ENCODE measurements around the gene ITPR2. TPM values are rescaled to one million over a fixed set of nuclear protein-coding genes. Genes with fewer than 3 reads are reported as not detected.

The ITPR2 gene
- total and polyA plus RNA-seq, 4 donors: 30.9 to 133 (median 73.2) TPM

DNA sequence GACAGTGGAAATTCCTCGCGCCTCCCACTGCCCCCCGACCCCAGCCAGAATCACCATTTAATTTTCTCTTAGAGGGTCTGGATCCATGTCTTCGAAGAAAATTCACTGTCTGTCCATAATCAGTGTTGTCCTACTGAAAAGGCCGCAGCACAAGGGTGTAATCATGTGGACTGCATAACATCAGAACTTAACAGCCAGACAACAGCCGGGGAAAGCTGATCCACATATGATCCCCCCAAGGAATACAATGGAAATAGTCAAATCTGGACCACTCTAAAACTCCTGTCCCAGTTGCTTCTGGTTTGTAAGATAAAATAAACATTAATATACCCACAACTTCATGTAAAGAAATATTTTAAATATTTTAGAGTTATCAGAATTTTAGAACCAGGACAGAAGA is 460.1 kb downstream of the ITPR2 start:
- no peak for DNase-seq (ENCODE audit: low read depth in 4 of 6, low spot score in 6 of 6)
- Histone ChIP-seq H3K4me3 (ENCODE audit: low read depth, low read length) (no peak overlapping the region), H3K27me3 (ENCODE audit: control insufficient read depth, insufficient read depth, low read length) (no peaks in the 10 kb centered on the region), H3K4me1 (ENCODE audit: control insufficient read depth, insufficient read depth, low read length) (no peaks in the 10 kb centered on the region), H3K9me3 (ENCODE audit: control insufficient read depth, insufficient read depth, low read length) (no peaks in the 10 kb centered on the region), H3K27ac (ENCODE audit: low read depth, low read length) (no peak overlapping the region), H3K36me3 (ENCODE audit: control insufficient read depth, insufficient read depth, low read length) (no peaks in the 10 kb centered on the region)
- 83% methylated on average over 6 of the region's 6 CpGs for whole genome bisulfite sequencing (ENCODE audit: insufficient coverage)

DNA sequence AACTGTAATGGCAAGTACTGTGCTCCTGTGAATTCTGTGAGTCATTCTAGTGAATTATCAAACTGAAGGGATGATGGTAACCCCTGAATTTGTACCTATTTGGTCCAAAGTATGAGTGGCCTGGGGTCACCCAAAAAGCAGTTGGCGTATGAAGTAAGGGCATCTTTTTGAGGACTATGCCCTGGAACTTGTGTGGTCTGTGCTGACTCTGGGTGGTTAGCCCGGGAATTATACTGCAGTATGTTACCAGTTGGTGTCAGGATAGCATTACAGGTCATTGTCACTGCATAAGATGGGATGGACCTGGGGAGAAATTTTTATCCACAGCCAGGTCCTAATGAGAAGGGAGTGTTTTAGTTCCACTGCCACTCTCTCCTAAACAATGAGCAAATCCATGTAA is 462.9 kb downstream of the ITPR2 start:
- no peaks in the 10 kb centered on the region for H3K27me3 ChIP-seq (ENCODE audit: control insufficient read depth, insufficient read depth, low read length)
- H3K4me1 ChIP-seq (ENCODE audit: control insufficient read depth, insufficient read depth, low read length): no peaks in the 10 kb centered on the region
- no peak overlapping the region for H3K27ac ChIP-seq (ENCODE audit: low read depth, low read length)
- H3K9me3 ChIP-seq (ENCODE audit: control insufficient read depth, insufficient read depth, low read length): no peaks in the 10 kb centered on the region
- H3K36me3 ChIP-seq (ENCODE audit: control insufficient read depth, insufficient read depth, low read length): no peaks in the 10 kb centered on the region
- no peak overlapping the region for H3K4me3 ChIP-seq (ENCODE audit: low read depth, low read length)
- WGBS (ENCODE audit: insufficient coverage): 93% methylated on average over 2 of the region's 2 CpGs
- DNase-seq (ENCODE audit: low read depth in 4 of 6, low spot score in 6 of 6): no peak

DNA sequence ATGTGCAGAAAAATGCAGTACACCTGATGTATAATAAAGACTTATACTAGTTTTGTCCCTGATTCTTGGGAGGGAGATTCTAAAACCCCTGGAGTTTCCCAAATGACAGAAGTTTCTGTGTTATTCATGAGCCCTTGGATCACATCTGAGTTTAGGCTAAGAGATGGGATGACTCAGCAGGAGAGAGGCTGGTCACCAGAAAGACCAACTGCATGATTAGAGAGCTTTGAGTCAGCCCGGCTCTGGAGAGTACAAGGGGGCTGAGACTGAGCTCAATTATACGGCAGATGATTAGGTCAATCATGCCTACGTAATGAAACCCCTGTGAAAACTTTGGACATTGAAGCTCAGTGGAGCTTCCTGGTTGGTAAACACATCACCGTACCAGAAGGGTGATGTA is 463.4 kb downstream of the ITPR2 start:
- Histone ChIP-seq H3K4me3 (ENCODE audit: low read depth, low read length) (no peak overlapping the region), H3K27ac (ENCODE audit: low read depth, low read length) (no peak overlapping the region), H3K27me3 (ENCODE audit: control insufficient read depth, insufficient read depth, low read length) (no peaks in the 10 kb centered on the region), H3K4me1 (ENCODE audit: control insufficient read depth, insufficient read depth, low read length) (no peaks in the 10 kb centered on the region), H3K9me3 (ENCODE audit: control insufficient read depth, insufficient read depth, low read length) (no peaks in the 10 kb centered on the region), H3K36me3 (ENCODE audit: control insufficient read depth, insufficient read depth, low read length) (no peaks in the 10 kb centered on the region)
- WGBS (ENCODE audit: insufficient coverage): 64% methylated on average over 4 of the region's 4 CpGs
- DNase-seq (ENCODE audit: low read depth in 4 of 6, low spot score in 6 of 6): no peak

DNA sequence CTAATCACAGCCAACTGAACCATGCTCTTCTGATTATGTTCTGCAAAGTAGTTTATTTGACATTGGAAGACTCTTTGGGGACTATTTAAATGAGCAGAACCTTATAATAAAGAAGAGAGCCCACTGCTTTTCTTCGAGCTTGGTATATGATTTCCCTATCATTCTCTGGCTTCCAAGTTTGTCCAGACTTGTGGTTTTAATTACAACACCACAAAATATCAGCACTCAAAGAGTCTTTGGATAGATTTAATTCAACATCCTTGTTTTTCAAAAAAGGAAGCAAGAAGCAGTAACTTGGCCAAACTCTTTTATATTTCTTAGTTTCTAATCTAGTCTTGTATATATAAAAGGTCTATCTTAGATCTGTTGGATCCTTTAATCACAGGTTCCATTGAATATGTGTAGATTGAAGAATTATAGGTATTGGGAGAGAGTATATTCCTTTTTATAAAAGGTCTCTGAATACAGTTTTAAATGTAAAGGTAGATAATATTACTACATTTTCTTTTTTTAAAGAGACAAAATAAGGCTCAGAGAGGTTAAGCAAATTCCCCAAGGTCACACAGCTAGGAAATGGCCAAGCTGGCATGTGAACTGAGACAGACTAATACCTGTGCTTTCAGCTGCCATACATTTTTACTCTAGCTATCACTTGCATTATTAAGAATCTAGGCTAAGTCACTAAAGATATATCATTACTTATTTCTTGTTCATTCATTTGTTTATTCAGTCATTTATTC is 464.8 kb downstream of the ITPR2 start:
- no peaks in the 10 kb centered on the region for H3K9me3 ChIP-seq (ENCODE audit: control insufficient read depth, insufficient read depth, low read length)
- no peak overlapping the region for H3K27ac ChIP-seq (ENCODE audit: low read depth, low read length)
- no CpG with 5 or more reads among the region's 1 CpG for WGBS (ENCODE audit: insufficient coverage)
- peak in 1 of 6 donors; percentile 63 for DNase-seq (ENCODE audit: low read depth in 4 of 6, low spot score in 6 of 6)
- H3K4me1 ChIP-seq (ENCODE audit: control insufficient read depth, insufficient read depth, low read length): no peaks in the 10 kb centered on the region
- no peak overlapping the region for H3K4me3 ChIP-seq (ENCODE audit: low read depth, low read length)
- H3K27me3 ChIP-seq (ENCODE audit: control insufficient read depth, insufficient read depth, low read length): no peaks in the 10 kb centered on the region
- H3K36me3 ChIP-seq (ENCODE audit: control insufficient read depth, insufficient read depth, low read length): no peaks in the 10 kb centered on the region

DNA sequence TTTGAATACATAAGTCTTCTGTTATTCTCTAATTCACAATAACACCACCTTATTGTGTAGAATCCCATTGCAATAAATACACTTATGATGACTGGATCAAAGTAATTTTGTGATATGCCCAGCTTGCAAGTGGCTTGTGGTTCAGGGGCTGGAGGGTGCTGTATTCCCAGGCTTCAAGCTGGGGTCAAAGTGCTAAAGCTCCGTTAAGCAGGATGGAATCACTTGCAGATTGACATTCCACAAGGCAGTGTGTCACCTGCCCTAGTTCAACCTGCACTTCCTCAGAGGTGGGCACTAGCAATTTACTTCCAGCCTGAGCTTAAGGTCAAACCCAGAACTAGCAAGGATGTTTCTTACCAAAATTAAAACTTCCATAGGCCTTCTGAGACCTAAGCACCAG is 471.0 kb downstream of the ITPR2 start:
- DNase-seq (ENCODE audit: low read depth in 4 of 6, low spot score in 6 of 6): no peak
- 88% methylated on average over 1 of the region's 1 CpG for WGBS (ENCODE audit: insufficient coverage)

DNA sequence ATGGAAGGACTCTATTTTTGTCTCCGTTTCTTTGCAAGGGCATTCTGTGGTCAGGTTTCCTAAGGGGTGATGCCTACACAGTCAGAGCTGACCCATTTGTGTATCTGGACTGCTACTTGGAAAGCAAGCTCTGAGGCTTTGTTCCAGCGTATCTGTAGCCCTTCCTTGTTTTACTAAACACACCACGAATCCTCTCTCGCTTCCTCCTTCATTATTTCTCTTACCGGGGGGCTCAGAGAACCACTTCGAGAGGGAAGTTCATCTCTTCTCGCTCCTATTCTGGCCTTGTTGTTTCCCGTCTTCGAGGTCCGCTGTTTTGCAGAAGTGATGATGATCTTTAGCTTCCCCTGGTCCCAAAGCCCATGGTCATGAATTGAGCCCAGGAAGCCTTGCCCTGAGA is 472.9 kb downstream of the ITPR2 start:
- Histone ChIP-seq H3K9me3 (ENCODE audit: control insufficient read depth, insufficient read depth, low read length) (no peaks in the 10 kb centered on the region), H3K4me1 (ENCODE audit: control insufficient read depth, insufficient read depth, low read length) (no peaks in the 10 kb centered on the region), H3K27me3 (ENCODE audit: control insufficient read depth, insufficient read depth, low read length) (no peaks in the 10 kb centered on the region), H3K36me3 (ENCODE audit: control insufficient read depth, insufficient read depth, low read length) (no peaks in the 10 kb centered on the region), H3K27ac (ENCODE audit: low read depth, low read length) (no peak overlapping the region), H3K4me3 (ENCODE audit: low read depth, low read length) (no peak overlapping the region)
- DNase-seq (ENCODE audit: low read depth in 4 of 6, low spot score in 6 of 6): no peak
- 86% methylated on average over 9 of the region's 10 CpGs for WGBS (ENCODE audit: insufficient coverage)

More for the DNA sequence above, 471.0 kb downstream of the ITPR2 start:
- Histone ChIP-seq H3K36me3 (ENCODE audit: control insufficient read depth, insufficient read depth, low read length) (no peaks in the 10 kb centered on the region), H3K9me3 (ENCODE audit: control insufficient read depth, insufficient read depth, low read length) (no peaks in the 10 kb centered on the region), H3K4me1 (ENCODE audit: control insufficient read depth, insufficient read depth, low read length) (no peaks in the 10 kb centered on the region), H3K27ac (ENCODE audit: low read depth, low read length) (no peak overlapping the region), H3K4me3 (ENCODE audit: low read depth, low read length) (no peak overlapping the region), H3K27me3 (ENCODE audit: control insufficient read depth, insufficient read depth, low read length) (no peaks in the 10 kb centered on the region)

DNA sequence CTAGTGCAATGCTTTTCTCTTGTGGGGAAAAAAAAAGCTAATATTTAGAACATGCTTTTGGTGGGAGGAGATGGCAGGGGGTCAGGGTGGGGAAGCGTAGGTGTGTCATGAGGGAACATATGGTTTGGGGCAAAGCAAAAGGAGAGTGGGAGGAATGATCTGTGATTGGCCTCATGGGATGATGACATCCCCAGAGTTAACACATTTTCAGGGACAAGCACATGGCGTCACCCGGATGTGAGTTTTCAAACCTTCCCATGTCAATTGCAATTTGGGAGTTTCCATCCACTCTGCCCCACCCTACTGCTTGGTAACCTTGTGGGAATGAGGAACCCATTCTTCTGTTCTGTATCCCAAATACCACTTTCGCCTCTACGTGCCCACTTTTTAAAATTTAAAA is 473.4 kb downstream of the ITPR2 start:
- DNase-seq (ENCODE audit: low read depth in 4 of 6, low spot score in 6 of 6): no peak
- Histone ChIP-seq H3K4me1 (ENCODE audit: control insufficient read depth, insufficient read depth, low read length) (no peaks in the 10 kb centered on the region), H3K27me3 (ENCODE audit: control insufficient read depth, insufficient read depth, low read length) (no peaks in the 10 kb centered on the region), H3K27ac (ENCODE audit: low read depth, low read length) (no peak overlapping the region), H3K4me3 (ENCODE audit: low read depth, low read length) (no peak overlapping the region), H3K9me3 (ENCODE audit: control insufficient read depth, insufficient read depth, low read length) (no peaks in the 10 kb centered on the region), H3K36me3 (ENCODE audit: control insufficient read depth, insufficient read depth, low read length) (no peaks in the 10 kb centered on the region)
- 93% methylated on average over 3 of the region's 5 CpGs for WGBS (ENCODE audit: insufficient coverage)

DNA sequence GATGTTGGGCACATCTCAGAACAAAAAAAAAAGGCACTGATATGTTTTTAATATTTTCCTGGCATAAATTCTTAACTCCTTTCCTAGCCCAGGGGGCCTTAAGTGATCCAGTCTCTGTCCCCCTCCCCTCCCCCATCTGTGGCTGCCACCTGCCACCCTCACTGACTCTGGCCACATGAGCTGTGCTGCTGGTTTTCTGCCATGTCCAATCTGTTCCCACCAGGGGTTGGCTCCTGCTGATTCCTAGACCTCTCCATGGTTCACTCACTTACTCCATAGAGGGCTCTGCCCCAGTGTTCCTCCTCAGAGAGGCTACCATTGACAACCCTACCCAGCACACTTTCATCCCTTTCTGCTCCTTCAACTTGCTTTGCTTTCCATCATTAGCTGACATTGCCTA is 474.3 kb downstream of the ITPR2 start:
- Histone ChIP-seq H3K27me3 (ENCODE audit: control insufficient read depth, insufficient read depth, low read length) (no peaks in the 10 kb centered on the region), H3K4me3 (ENCODE audit: low read depth, low read length) (no peak overlapping the region), H3K4me1 (ENCODE audit: control insufficient read depth, insufficient read depth, low read length) (no peaks in the 10 kb centered on the region), H3K27ac (ENCODE audit: low read depth, low read length) (no peak overlapping the region), H3K9me3 (ENCODE audit: control insufficient read depth, insufficient read depth, low read length) (no peaks in the 10 kb centered on the region), H3K36me3 (ENCODE audit: control insufficient read depth, insufficient read depth, low read length) (no peaks in the 10 kb centered on the region)
- DNase-seq (ENCODE audit: low read depth in 4 of 6, low spot score in 6 of 6): no peak

DNA sequence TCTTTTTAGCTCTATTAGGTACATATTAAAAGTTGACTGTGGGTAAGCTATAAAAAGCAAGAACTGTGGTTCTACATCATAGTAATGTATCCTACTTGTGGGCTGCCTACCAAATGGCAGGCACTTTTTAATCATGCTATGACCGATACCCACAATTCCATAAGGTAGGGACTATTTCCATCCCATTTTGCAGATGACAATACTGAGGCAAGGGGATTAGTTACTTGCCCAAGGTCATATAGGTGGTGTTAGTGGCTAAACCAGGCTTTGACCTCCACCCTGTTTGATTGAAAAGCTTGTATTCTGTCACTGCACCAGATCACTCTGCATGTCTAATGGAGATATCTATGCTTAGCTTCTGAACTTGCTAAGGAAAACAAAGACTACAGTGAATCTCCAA is 485.7 kb downstream of the ITPR2 start:
- H3K27ac ChIP-seq (ENCODE audit: low read depth, low read length): no peak overlapping the region

DNA sequence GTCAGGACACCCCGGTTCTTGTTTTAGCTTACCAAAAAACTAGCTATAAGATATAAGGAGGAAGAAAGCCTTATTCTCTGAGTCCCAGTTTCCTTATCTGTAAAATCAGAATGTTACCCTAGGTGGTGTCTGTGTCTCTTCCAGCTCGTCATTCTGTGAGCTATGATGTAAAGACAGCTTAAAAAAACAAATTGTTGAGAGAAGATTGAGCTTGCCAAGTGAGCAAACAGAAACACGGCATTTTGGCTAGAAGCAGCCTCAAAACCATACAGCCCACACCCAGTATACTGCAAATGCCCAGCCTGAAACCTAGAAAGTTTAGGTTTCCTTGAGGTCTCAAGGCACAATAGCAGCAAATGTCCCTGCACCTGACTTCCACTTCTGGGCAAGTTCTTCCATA is 486.3 kb downstream of the ITPR2 start:
- H3K4me1 ChIP-seq (ENCODE audit: control insufficient read depth, insufficient read depth, low read length): peaks cover 11% of the 10 kb centered on the region
- 67% methylated on average over 2 of the region's 3 CpGs for WGBS (ENCODE audit: insufficient coverage)
- no peaks in the 10 kb centered on the region for H3K27me3 ChIP-seq (ENCODE audit: control insufficient read depth, insufficient read depth, low read length)
- no peak for DNase-seq (ENCODE audit: low read depth in 4 of 6, low spot score in 6 of 6)
- no peaks in the 10 kb centered on the region for H3K9me3 ChIP-seq (ENCODE audit: control insufficient read depth, insufficient read depth, low read length)
- no peak overlapping the region for H3K27ac ChIP-seq (ENCODE audit: low read depth, low read length)
- H3K4me3 ChIP-seq (ENCODE audit: low read depth, low read length): no peak overlapping the region
- H3K36me3 ChIP-seq (ENCODE audit: control insufficient read depth, insufficient read depth, low read length): peaks cover 3% of the 10 kb centered on the region

More for the DNA sequence above, 485.7 kb downstream of the ITPR2 start:
- no CpG with 5 or more reads among the region's 1 CpG for WGBS (ENCODE audit: insufficient coverage)
- H3K36me3 ChIP-seq (ENCODE audit: control insufficient read depth, insufficient read depth, low read length): peaks cover 3% of the 10 kb centered on the region
- H3K4me3 ChIP-seq (ENCODE audit: low read depth, low read length): no peak overlapping the region
- H3K9me3 ChIP-seq (ENCODE audit: control insufficient read depth, insufficient read depth, low read length): no peaks in the 10 kb centered on the region
- no peak for DNase-seq (ENCODE audit: low read depth in 4 of 6, low spot score in 6 of 6)
- H3K4me1 ChIP-seq (ENCODE audit: control insufficient read depth, insufficient read depth, low read length): peaks cover 6% of the 10 kb centered on the region
- H3K27me3 ChIP-seq (ENCODE audit: control insufficient read depth, insufficient read depth, low read length): no peaks in the 10 kb centered on the region
